NOMO-1 (cell line): ENCODE data around the gene SUGCT.
"Not testable (repeated sequence)": the region's sequence is repeated elsewhere in the genome, so short reads cannot be mapped to it uniquely, and the experiment has no call there.

Source experiments
- DNase-seq, 2 experiments: peaks; one replicate each; lab custom pipeline; 2025; ENCODE audit not compliant: unreplicated experiment in 2 of 2; lab: John Stamatoyannopoulos, UW

The SUGCT gene

DNA sequence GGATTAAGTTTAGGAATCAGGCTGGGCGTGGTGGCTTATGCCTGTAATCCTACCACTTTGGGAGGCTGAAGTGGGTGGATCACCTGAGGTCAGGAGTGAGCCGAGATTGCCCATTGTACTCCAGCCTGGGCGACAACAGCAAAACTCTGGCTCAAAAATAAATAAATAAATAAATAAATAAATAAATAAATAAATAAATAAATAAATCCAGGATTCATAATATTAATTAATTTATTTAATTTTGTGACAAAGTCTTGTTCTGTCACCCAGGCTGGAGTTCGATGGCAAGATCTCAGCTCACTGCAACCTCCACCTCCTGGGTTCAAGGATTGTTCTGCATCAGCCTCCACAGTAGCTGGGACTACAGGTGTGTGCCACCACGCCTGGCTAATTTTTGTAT, 4.2 kb downstream of the SUGCT start:
- no peak for DNase-seq

DNA sequence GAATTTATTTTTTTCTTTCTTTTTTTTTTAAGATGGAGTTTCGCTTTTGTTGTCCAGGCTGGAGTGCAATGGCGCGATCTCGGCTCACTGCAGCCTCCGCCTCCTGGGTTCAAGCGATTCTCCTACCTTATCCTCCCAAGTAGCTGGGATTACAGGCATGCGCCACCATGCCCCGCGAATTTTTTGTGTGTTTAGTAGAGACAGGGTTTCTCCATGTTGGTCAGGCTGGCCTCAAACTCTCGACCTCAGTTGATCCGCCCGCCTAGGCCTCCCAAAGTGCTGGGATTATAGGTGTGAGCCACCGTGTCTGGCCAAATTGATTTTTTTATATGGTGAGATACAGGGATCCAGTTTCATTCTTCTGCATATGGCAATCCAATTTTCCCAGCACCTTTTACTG, 5.1 kb downstream of the SUGCT start:
- DNase-seq, result not testable (repeated sequence)

DNA sequence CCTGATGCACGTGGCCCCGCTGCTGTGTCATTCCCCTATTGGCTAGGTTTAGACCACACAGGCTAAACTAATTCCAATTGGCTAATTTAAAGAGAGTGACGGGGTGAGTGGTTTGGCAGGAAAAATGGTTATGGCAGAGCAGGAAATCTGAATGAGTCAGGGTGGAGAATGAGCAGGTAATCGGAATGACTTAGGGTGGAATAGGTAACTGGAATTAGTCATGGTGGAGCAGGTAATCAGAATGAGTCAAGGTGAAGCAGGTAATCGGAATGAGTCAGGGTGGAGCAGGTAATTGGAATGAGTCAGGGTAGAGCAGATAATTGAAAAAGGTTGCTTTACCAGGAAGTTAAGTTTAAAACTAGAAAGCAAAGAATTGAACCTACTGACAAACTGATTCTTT, 7.1 kb downstream of the SUGCT start:
- DNase-seq, result not testable (repeated sequence)

DNA sequence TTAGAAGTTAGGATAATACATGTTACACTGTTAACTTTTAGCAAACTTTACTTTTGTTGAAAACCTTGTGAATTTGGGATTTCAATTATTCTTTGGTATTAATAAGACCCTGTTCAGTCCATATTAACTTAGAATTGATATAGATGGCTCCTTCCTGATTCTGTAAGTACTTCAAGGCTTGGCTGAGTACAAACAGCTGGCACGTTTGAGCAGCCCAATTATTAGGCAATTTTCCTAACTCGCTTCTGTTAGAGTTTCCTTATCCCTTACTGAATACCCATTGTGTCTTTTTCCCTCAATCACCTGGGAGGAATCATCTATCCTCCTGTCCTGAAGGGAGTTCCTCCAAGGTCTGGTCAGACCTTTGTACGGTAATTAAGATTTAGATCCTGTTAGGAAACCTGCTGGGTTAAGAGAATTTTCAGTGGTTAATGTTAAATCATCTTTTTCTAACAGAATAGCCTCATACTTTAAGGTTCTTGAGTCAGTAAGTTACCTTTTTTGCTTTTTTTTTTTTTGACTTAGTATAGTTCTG, 10.9 kb downstream of the SUGCT start:
- not testable (repeated sequence) for DNase-seq

DNA sequence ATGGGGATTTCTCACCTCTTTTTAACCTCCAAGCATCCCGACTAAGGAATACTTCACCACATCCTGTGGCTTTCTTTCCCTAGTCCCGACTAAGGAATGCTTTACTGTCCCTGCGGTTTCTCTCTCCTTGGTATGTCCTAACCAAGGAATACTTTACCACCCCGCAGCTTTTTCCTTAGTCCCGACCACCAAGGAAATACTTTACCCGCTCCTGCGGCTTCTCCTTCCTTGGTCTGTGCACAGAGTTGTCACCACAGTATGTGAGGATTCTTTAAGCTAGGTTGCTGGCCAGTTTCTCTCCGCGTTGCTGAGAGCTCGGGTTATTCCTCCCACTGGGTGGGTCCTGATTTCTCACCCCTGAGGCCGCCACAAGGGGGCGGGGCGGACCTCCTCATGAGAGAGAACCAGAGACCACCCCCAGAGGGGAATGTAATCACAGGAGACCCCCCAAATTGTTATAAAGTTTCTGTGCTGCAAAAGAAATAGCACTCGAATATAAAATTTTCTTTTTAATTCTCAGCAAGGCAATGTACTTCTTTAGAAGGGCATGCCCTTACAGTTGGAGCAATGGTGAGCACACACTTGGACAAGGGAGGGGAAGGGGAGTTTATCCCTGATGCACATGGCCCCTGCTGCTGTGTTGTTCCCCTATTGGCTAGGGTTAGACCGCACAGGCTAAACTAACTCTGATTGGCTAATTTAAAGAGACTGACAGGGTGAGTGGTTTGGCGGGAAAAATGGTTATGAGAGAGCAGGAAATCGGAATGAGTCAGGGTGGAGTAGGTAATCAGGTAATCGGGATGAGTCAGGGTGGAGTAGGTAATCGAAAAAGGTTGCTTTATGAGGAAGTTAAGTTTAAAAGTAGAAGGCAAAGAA, 12.8 kb downstream of the SUGCT start:
- DNase-seq, result no peak

DNA sequence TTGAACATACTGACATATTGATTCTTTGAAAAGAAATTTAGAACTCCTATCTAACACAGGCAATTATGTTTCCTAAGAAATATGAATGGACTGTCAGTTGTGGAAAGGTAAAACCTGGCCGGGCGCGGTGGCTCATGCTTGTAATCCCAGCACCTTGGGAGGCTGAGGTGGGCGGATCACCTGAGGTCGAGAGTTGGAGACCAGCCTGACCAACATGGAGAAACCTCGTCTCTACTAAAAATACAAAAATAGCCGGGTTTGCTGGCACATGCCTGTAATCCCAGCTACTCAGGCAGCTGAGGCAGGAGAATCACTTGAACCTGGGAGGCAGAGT, 13.4 kb downstream of the SUGCT start:
- not testable (repeated sequence) for DNase-seq

DNA sequence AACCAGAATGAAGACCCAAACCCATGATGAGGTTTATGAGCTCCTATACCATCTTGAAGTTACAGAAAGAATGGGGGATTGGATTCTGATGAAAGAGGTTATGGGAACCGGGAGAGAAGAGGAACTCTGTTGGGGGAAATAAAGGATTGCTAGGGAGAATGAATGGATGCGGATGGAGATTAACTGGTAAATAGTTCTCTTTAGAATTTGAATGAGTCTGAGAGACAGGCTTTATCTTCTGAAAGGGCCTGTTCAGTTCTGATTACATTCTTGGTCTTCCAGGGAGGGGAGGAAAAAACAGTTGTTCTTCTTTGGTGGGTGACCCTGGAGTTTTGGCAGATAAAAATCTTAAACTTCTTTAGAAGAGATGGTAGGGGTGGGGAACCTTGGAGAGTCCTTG, 13.9 kb downstream of the SUGCT start:
- no peak for DNase-seq

DNA sequence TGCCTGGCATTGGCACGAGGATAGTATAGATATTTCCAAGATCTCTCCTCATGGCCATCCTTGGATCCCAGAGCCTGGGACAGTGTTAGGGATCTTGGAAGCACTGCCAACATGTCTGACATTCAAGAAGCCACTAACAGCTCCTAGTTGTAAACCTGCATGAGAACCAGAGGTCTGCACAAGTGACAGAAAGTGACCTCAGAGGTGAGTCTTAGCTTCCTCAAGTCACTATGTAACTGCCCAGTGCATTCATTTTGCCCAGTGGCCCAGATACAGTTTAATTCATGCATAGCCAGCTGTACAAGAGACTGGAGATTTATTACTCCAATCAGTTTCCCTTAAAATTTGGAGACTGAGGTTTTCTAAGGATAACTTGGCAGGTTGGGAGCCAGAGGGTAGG, 16.7 kb downstream of the SUGCT start:
- DNase-seq, result no peak

DNA sequence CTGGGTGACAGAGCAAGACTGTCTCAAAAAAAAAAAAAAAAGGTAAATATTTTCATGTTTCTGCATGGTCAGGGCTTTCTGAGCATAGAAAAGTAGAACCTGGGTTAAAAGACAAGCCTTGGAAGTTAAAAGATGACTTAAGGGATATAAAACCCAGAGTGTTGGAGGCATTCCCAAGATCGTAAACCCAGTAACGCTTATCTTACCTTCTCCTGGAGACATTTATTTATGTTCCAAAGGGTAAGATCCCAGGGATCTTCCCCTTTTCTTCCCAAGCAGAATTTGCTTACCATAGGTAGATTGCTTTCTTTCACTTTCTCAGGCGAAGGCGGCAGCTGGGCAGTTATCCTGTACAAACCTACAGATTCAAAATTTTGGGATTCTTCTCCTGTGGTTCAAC, 22.2 kb downstream of the SUGCT start:
- DNase-seq, result no peak

DNA sequence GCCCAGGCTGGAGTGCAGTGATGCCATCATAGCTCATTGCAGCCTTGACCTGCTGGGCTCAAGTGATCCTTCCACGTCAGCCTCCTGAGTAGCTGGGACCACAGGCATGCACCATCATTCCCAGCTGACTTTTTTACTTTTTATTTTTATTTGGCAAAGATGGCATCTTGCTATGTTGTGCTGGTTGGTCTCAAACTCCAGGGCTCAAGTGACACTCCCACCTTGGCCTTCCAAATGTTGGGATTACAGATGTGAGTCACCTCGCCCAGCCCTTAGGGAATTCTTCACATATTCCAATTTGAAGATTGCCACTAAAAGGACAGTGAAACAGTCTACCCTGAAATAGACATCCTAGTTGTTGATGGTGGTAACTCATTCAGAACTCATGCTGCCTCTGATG, 27.7 kb downstream of the SUGCT start:
- DNase-seq, result no peak

DNA sequence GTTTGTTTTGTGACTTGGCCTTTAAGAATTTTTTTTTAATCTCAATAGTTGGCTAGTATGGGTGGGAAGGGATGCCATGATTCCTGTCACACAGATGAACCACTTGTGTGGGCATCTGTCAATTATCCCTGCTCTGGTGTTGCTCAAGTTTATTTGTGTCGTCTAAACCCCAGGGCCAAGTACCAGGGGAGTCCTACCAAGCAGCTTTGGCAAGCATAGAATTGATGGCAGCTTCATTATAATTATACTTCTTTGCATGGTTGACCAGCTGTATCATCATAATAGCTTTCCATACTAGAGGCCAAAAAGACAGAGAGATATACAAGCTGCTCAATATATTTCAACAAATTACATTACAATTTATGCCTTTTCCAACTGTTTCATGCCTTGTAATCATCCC, 30.4 kb downstream of the SUGCT start:
- no peak for DNase-seq

DNA sequence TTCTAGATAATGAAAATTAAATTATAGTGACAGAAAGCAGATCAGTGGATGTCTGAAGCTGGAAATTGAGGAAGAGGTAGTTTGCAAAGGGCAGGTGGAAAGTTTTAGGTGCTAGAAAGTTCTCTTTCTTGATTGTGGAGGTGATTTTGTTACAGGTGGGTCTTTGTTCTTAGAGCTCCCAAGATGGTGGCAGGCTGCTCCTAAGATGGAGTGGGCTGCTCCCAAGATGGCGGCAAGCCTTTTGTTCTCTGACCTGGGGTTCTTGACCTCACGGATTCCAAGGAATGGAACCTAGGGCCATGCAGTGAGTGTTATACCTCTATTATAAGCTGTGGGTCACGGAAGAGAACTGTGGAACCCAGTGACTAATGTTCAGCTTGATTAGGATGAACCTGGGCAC, 32.5 kb downstream of the SUGCT start:
- DNase-seq, result no peak

DNA sequence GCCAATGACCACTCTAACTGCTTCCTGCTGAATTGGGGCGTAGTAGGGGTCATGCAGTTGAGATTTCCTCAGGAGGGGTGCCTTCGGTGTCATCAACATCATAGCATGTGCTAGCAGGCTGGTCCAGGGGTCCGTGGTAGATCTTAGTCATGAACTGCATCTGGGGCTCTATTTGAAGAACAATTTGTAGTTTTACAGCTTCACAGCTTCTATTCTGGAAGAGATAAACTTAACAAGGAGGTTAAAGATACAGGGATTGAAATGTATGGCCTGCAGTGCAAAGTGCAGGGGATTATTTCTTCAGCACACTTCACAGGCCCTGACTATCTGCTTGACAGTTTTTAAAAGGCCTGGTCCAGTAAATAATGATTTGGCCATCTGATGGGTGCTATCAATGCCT, 33.5 kb downstream of the SUGCT start:
- DNase-seq, result not testable (repeated sequence)

DNA sequence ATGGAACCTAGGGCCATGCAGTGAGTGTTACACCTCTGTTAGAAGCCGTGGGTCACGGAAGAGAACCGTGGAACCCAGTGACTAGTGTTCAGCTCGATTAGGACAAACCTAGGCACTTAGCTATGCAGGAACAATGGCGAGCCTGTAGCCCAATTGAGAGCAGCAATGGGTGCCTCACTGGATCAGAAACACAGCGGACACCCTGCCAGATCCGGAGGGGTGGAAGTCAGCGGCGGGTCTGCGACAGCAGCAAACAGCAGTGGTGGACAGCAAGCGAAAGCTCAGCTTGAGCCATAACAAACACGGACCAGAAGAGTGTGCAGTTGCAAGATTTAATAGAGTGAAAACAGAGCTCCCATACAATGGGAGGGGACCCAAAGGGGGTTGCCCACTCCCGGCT, 38.3 kb downstream of the SUGCT start:
- not testable (repeated sequence) for DNase-seq

DNA sequence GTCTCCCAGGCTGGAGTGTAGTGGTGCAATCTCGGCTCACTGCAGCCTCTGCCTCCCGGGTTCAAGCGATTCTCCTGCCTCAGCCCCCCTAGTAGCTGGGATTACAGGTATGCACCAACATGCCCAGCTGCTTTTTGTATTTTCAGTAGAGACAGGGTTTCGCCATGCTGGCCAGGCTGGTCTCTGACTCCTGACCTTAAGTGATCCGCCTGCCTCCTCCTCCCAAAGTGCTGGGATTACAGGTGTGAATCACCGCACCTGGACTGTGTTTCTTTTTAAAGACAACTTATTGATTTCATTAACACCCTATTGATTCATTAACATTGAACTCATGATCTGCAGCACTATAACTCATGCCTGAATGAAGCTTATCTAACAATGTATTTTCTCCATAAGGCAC, 40.5 kb downstream of the SUGCT start:
- DNase-seq, result not testable (repeated sequence)

DNA sequence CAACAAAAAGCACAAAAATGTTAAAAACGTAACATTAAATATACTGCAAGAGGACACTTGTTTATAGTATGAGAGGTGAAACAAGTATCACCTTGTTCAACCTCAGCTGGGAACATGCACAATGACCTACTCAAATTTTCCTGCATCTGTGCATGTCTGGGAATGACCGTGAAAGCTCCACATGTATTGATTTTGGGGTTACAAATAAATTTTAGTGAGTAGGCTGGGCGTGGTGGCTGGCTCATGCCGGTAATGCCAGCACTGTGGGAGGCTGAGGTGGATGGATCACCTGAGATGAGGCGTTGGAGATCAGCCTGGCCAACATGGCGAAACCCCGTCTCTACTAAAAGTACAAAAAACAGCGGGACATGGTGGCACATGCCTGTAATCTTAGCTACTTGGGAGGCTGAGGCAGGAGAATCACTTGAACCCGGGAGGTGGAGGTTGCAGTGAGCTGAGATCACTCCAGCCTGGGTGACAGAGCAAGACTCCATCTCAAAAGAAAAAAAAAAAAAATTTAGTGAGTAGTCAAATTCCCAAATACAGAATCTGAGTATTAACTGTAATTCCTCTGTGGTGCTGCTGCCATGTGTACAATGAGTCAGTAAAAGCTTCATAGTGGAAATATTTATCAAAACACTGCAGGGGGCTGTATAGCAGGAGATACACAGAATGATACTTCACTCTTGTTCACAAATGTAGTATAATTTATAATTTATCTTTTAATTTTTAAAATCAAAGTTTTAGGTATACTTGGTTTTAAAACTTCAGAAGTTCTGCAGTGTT, 41.1 kb downstream of the SUGCT start:
- no peak for DNase-seq

DNA sequence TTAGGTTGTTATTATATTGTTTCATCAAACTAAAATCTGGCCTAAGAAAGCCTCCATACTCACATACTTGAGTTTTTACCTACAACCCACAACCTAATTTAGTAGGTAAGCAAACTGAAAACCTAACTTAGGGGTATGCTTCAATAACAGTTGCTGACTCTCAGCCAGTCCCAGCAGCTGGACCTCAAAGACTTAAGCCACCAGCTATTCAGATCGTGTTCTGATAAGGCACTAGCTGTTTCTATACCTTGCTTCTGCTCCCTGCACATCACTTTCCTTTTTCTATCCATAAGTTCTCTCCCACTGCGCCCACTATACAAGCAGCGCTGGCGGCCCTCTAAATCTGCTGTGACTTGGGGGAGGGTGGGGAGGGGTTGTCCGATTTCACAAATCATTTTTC, 42.3 kb downstream of the SUGCT start:
- no peak for DNase-seq

DNA sequence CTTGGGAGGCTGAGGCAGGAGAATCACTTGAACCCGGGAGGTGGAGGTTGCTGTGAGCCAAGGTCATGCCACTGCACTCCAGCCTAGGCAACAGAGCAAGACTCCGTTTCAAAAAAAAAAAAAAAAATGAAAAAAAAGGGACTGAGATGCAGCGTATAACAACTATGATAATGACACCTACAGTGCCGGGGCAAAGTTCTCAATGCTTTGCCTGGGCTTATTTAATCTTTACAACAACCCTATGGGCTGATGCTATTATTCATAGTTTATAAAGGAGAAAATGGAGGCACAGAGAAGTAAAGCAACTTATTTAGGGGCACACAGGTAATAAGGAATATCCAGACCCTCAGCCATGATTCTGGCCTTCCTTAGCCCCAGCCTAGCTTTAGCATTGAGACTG, 47.6 kb downstream of the SUGCT start:
- no peak for DNase-seq

DNA sequence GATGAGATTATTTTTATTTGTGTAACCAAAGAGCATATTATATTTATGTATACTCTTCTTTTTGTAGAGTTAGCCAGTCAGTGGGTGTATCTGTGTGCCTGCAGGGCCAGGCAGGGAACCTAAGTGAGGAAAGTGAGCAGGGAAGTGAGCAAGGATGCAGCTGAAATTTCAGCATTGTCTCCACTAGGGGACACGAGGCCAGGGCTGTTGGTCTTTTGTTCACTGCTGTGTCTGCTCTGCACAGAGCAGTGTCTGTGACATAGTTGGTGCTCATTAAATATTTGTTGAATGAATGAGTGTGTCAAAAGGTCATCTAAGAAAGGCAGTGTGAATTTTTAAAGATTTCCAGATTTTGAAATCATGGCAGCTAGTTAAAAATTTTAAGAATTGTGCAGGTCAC, 51.8 kb downstream of the SUGCT start:
- DNase-seq, result no peak

DNA sequence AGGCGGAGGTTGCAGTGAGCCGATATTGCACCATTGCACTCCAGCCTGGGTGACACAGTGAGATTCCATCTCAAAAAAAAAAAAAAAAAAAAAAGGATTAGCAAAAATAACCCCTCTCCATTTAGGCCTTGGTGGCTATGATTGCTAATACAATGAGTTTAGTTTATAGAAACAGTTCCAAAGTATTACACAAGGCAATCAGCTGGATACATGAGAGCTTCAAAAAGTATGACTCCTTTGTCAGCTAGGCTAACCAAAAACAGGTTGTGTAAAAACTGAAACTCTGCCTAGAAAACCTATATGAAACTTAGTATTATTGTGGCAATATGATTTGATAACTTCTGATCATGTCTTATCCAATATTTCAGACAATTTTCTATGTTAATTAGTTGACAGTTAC, 57.2 kb downstream of the SUGCT start:
- no peak for DNase-seq

DNA sequence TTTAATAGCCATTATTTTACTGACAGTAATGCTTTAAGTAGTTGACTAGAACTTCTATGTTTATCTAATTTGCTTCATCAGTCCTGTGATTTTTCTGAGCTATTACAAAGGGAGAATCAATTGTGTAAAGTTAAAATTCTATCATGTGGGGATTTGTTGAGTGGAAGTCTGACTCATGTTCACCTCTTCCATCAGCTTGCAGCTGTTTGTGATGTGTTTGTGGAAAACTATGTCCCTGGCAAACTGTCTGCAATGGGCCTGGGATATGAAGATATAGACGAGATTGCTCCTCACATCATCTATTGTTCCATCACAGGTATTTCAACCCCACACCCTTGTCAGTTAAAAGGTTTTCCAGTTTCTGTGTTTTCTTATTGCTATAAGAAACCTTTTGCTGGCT, 59.9 kb downstream of the SUGCT start:
- DNase-seq, result no peak

DNA sequence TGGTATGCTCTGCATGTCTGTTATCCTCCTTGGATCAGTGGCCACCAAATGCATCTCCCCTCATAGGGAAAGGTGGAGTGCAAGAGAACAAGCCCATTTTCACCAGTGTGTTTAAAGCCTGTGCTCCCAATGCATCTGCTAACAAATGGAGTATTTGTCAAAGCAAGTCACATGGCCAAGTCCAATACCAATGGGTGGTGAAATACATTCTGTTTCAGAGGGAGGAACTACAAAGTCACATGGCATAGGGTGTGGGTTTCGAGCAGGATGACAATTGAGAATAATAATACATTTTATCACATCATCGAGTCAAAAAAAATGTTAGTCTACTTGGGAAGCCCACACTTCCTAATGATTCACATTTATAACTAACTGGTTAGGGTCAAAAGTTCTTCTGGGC, 62.7 kb downstream of the SUGCT start:
- DNase-seq, result no peak
